GM12878 (cell line): Measurements from ENCODE around the gene APC2. TPM values are rescaled to one million over a fixed set of nuclear protein-coding genes. Genes with fewer than 3 reads are reported as not detected.

Source experiments
- ATF7 ChIP-seq: fragments of 450-650 bp; IDR thresholded peaks from 2 replicates; pipeline ENCODE4 v1.6.1; 2016; ENCODE audit warnings: low read depth, mild to moderate bottlenecking
- BCL11A ChIP-seq: IDR thresholded peaks from 2 replicates; pipeline ENCODE4 v1.6.1; 2011; ENCODE audit warnings: low read depth, low read length
- BHLHE40 ChIP-seq, 2 experiments: fragments of 450-650 bp in 1 of 2; IDR thresholded peaks; 2 replicates each; pipeline ENCODE4 v1.6.1; 2011 to 2017; ENCODE audit warnings: low read depth in 2 of 2, borderline replicate concordance in 1 of 2, improper control_type of control experiment in 1 of 2, low read length in 1 of 2, mild to moderate bottlenecking in 1 of 2
- BRCA1 ChIP-seq: IDR thresholded peaks from 2 replicates; pipeline ENCODE4 v1.6.1; 2011; ENCODE audit warnings: low read depth, low read length, improper control_type of control experiment
- CBX3 ChIP-seq: fragments of 200-600 bp; sonication (generic); IDR thresholded peaks from 2 replicates; pipeline ENCODE4 v1.6.1; 2016; ENCODE audit warnings: low read depth, borderline replicate concordance
- CHD1 ChIP-seq: IDR thresholded peaks from 2 replicates; pipeline ENCODE4 v1.6.1; 2012; ENCODE audit warnings: low read depth, low read length, improper control_type of control experiment
- GATAD2B ChIP-seq: fragments of 450-650 bp; conservative IDR thresholded peaks from 2 replicates; pipeline ENCODE4 v1.6.1; 2017; ENCODE audit warnings: low read depth, mild to moderate bottlenecking, moderate library complexity
- IRF5 ChIP-seq: fragments of 450-650 bp; IDR thresholded peaks from 2 replicates; pipeline ENCODE4 v1.6.1; 2017; ENCODE audit warnings: borderline replicate concordance
- LARP7 ChIP-seq: fragments of 450-650 bp; IDR thresholded peaks from 2 replicates; pipeline ENCODE4 v1.6.1; 2017; ENCODE audit warnings: mild to moderate bottlenecking
- MAX ChIP-seq: IDR thresholded peaks from 2 replicates; pipeline ENCODE4 v1.6.1; 2012; ENCODE audit warnings: low read depth, low read length, improper control_type of control experiment
- NFYA ChIP-seq: IDR thresholded peaks from 2 replicates; pipeline ENCODE4 v1.6.1; 2011; ENCODE audit warnings: low read depth, mild to moderate bottlenecking, low read length, improper control_type of control experiment, borderline replicate concordance
- NKRF ChIP-seq: fragments of 450-650 bp; conservative IDR thresholded peaks from 2 replicates; pipeline ENCODE4 v1.6.1; 2017; ENCODE audit warnings: mild to moderate bottlenecking, moderate library complexity
- PAX5 ChIP-seq: IDR thresholded peaks from 2 replicates; pipeline ENCODE4 v1.6.1; 2011; ENCODE audit warnings: low read depth, low read length, borderline replicate concordance
- POLR2AphosphoS5 ChIP-seq: IDR thresholded peaks from 2 replicates; pipeline ENCODE4 v1.6.1; 2011; ENCODE audit warnings: mild to moderate bottlenecking, low read length, inconsistent platforms
- RUNX3 ChIP-seq: IDR thresholded peaks from 2 replicates; pipeline ENCODE4 v1.6.1; 2012; ENCODE audit warnings: low read length, inconsistent platforms
- SMARCA5 ChIP-seq: fragments of 450-650 bp; IDR thresholded peaks from 2 replicates; pipeline ENCODE4 v1.6.1; 2017; ENCODE audit warnings: mild to moderate bottlenecking
- SP1 ChIP-seq: IDR thresholded peaks from one replicate; pipeline ENCODE4 v1.6.1; 2011; ENCODE audit warnings: low read depth, low read length
- SREBF2 ChIP-seq: IDR thresholded peaks from 2 replicates; pipeline ENCODE4 v1.6.1; 2012; ENCODE audit warnings: mild to moderate bottlenecking, low read length
- SRF ChIP-seq, 2 experiments: IDR thresholded peaks; 2 replicates each; pipeline ENCODE4 v1.6.1; 2011; ENCODE audit warnings: low read depth in 2 of 2, low read length in 2 of 2, mild to moderate bottlenecking in 1 of 2, moderate library complexity in 1 of 2
- TCF3 ChIP-seq: IDR thresholded peaks from 2 replicates; pipeline ENCODE4 v1.6.1; 2012; ENCODE audit warnings: low read depth, mild to moderate bottlenecking, low read length, borderline replicate concordance; ENCODE audit not compliant: insufficient read depth
- TCF7 ChIP-seq: IDR thresholded peaks from 2 replicates; pipeline ENCODE4 v1.6.1; 2014; ENCODE audit warnings: antibody characterized with exemption, borderline replicate concordance
- ZNF384 ChIP-seq: IDR thresholded peaks from 2 replicates; pipeline ENCODE4 v1.6.1; 2012; ENCODE audit warnings: low read depth, mild to moderate bottlenecking, low read length, improper control_type of control experiment, borderline replicate concordance
- ZNF687 ChIP-seq: fragments of 450-650 bp; IDR thresholded peaks from 2 replicates; pipeline ENCODE4 v1.6.1; 2017; ENCODE audit warnings: mild to moderate bottlenecking, moderate library complexity
- polyA plus RNA-seq, 11 experiments: library from polyadenylated mRNA; depleted of rRNA in 4 of 11; unstranded in 6 of 11; stranded (reverse) in 5 of 11; fragments of >200 nt; fragmentation: Nextera tagmentation in 4 of 11; fragmentation: Illumina TruSeq in 1 of 11; extraction: Ambion mirVana in 4 of 11; extraction: Trizol in 1 of 11; gene quantifications; 1 replicate in 1 of 11; 2 replicates in 10 of 11; pipeline versions ENCODE4 v1.2.1 to v1.2.3, GENCODE V29; 2011 to 2016; ENCODE audit warnings: inconsistent platforms in 2 of 11, missing spikeins in 2 of 11, low read depth in 1 of 11
- total RNA-seq, 4 experiments: library from RNA; depleted of rRNA in 3 of 4; stranded (reverse); fragments of >200 nt in 3 of 4; fragmentation: Illumina TruSeq in 1 of 4; extraction: Trizol in 1 of 4; gene quantifications; 2 replicates each; pipeline versions ENCODE4 v1.2.1 to v1.2.3, GENCODE V29; 2013 to 2021

Gene APC2
- total and polyA plus RNA-seq, 10 of the 15 experiments (the other 5 are each of a cell fraction or from before 2014, with no cell fraction given): under 0.01 to 0.73 (median 0.04) TPM; not detected in 5

GRCh38 chr19:1438035-1438932 lies 11.6 kb upstream of the APC2 start, which contains the start of gene RPS15 (continued):
- peak; percentile 78 to 81; a peak in 3 of 4 replicates for TF ChIP-seq BHLHE40 (IDR thresholded peaks at IDR 0.05; ENCODE audit: borderline replicate concordance in 1 of 2, low read depth in 2 of 2, low read length in 1 of 2)
- peak; percentile 81 for TF ChIP-seq SP1
- no peak for TF ChIP-seq NFYA
- peak; percentile 90 for TF ChIP-seq GATAD2B
- 0 out of 2 replicates have a peak, but pooled peaks have one; percentile 32 for TF ChIP-seq ZNF384
- peak; percentile 62; the same call in 1 of the 2 replicates for TF ChIP-seq PAX5
- TF ChIP-seq TCF3: peak; percentile 84; the same call in 1 of the 2 replicates
- peak; percentile 100 for TF ChIP-seq POLR2AphosphoS5
- peak; percentile 99 for TF ChIP-seq LARP7
- TF ChIP-seq RUNX3: peak; percentile 41; the same call in 1 of the 2 replicates
- peak; percentile 93 for TF ChIP-seq NKRF
- peak; percentile 82 for TF ChIP-seq MAX
- peak in 1 of 2 experiments; percentile 52; a peak in 1 of 4 replicates for TF ChIP-seq SRF (IDR thresholded peaks at IDR 0.05; ENCODE audit: low read depth in 2 of 2, low read length in 2 of 2)
- peak; percentile 57 for TF ChIP-seq IRF5
- peak; percentile 43; the same call in 1 of the 2 replicates for TF ChIP-seq ZNF687
- TF ChIP-seq BCL11A: no peak
- no peak for TF ChIP-seq CBX3
- TF ChIP-seq CHD1: no peak
- no peak for TF ChIP-seq TCF7
- TF ChIP-seq ATF7: no peak
- TF ChIP-seq SREBF2: no peak
- TF ChIP-seq SMARCA5: peak; percentile 77; the same call in 1 of the 2 replicates
- TF ChIP-seq BRCA1: peak; percentile 89
